Cardiac muscle cell (in vitro differentiated cells and primary cell): ENCODE measurements around the gene CARD8. TPM values are rescaled to one million over a fixed set of nuclear protein-coding genes. Genes with fewer than 3 reads are reported as not detected.

Experiments used
- DNase-seq, 2 donors: peaks; one replicate each; pipeline versions ENCODE4 v3.0.0 to v3.0.0-alpha.2; 2010 to 2017; ENCODE audit warnings: low read depth in 1 of 2, low spot score in 1 of 2
- H3K27ac ChIP-seq: fragments of 200-600 bp; sonication (generic); 2 replicates; pipeline ENCODE4 v1.5.1; 2016
- H3K27me3 ChIP-seq: fragments of 200-600 bp; sonication (generic); 2 replicates; pipeline ENCODE4 v1.6.0; 2016; ENCODE audit warnings: control low read depth
- H3K36me3 ChIP-seq: fragments of 200-600 bp; sonication (generic); 2 replicates; pipeline ENCODE4 v1.5.1; 2016; ENCODE audit warnings: control low read depth
- H3K4me1 ChIP-seq: fragments of 200-600 bp; sonication (generic); 2 replicates; pipeline ENCODE4 v1.8.1; 2017; ENCODE audit warnings: low read depth, mild to moderate bottlenecking, mixed run types
- H3K4me3 ChIP-seq: fragments of 200-600 bp; sonication (generic); 2 replicates; pipeline ENCODE4 v1.5.1; 2016; ENCODE audit warnings: mild to moderate bottlenecking
- H3K9me3 ChIP-seq: fragments of 200-600 bp; sonication (generic); 2 replicates; pipeline ENCODE4 v1.5.1; 2017; ENCODE audit warnings: low read depth, mild to moderate bottlenecking, control low read depth
- CTCF ChIP-seq: IDR thresholded peaks from 2 replicates; pipeline ENCODE4 v1.5.1; 2012; ENCODE audit warnings: low read depth, mild to moderate bottlenecking, low read length
- polyA plus RNA-seq: library from polyadenylated mRNA; unstranded; fragments of >200 nt; fragmentation: Nextera tagmentation; extraction: Ambion mirVana; gene quantifications from 2 replicates; pipeline ENCODE4 v1.2.1, GENCODE V29; 2016
- total RNA-seq: library from RNA; depleted of rRNA; stranded (reverse); fragments of >200 nt; gene quantifications from 2 replicates; pipeline ENCODE4 v1.2.3, GENCODE V29; 2016

CARD8 gene
- total and polyA plus RNA-seq, 2 experiments from 2014 or later: 19.1 to 57.6 TPM

GRCh38 chr19:48158210-48158790, 97.4 kb downstream of the CARD8 start:
- no peaks in the 10 kb centered on the region for H3K9me3 ChIP-seq
- no peaks in the 10 kb centered on the region for H3K4me1 ChIP-seq
- no peak for TF ChIP-seq CTCF
- no peak overlapping the region for H3K27ac ChIP-seq
- no peaks in the 10 kb centered on the region for H3K36me3 ChIP-seq
- H3K27me3 ChIP-seq: no peaks in the 10 kb centered on the region
- DNase-seq: no peak
- H3K4me3 ChIP-seq: no peak overlapping the region

Other genes with a start within 250 kb of the CARD8 start
- gene CABP5, start 211.8 kb downstream of the CARD8 start, total RNA-seq: not detected in 2 replicates
- not detected in 2 replicates for gene CABP5, start 211.8 kb downstream of the CARD8 start, polyA plus RNA-seq
- gene PLA2G4C, start 145.1 kb downstream of the CARD8 start, total RNA-seq: 1.5 and 4.5 TPM in 2 replicates
- gene PLA2G4C, start 145.1 kb downstream of the CARD8 start, polyA plus RNA-seq: 4.3 and 5.5 TPM in 2 replicates
- 42.0 and 52.5 TPM in 2 replicates for gene LIG1, start 85.6 kb downstream of the CARD8 start, total RNA-seq
- gene LIG1, start 85.6 kb downstream of the CARD8 start, polyA plus RNA-seq: 53.3 and 57.2 TPM in 2 replicates
- 7.0 and 7.8 TPM in 2 replicates for gene ZSWIM9, start 85.2 kb downstream of the CARD8 start, total RNA-seq
- 1.5 and 2.0 TPM in 2 replicates for gene ZSWIM9, start 85.2 kb downstream of the CARD8 start, polyA plus RNA-seq
- gene ZNF114, start 14.2 kb upstream of the CARD8 start, total RNA-seq: 4.0 and 5.9 TPM in 2 replicates
- 4.9 and 6.2 TPM in 2 replicates for gene ZNF114, start 14.2 kb upstream of the CARD8 start, polyA plus RNA-seq
- gene EMP3, start 69.6 kb upstream of the CARD8 start, total RNA-seq: 32.5 and 39.8 TPM in 2 replicates
- gene EMP3, start 69.6 kb upstream of the CARD8 start, polyA plus RNA-seq: 148 and 160 TPM in 2 replicates
- gene TMEM143, start 108.0 kb upstream of the CARD8 start, total RNA-seq: 17.9 and 29.8 TPM in 2 replicates
- gene TMEM143, start 108.0 kb upstream of the CARD8 start, polyA plus RNA-seq: 38.5 and 68.5 TPM in 2 replicates
- 0.57 TPM in 1 of 2 replicates, not detected in the other for gene SYNGR4, start 108.5 kb upstream of the CARD8 start, total RNA-seq
- gene SYNGR4, start 108.5 kb upstream of the CARD8 start, polyA plus RNA-seq: not detected in 2 replicates
- 137 and 159 TPM in 2 replicates for gene KDELR1, start 135.6 kb upstream of the CARD8 start, total RNA-seq
- gene KDELR1, start 135.6 kb upstream of the CARD8 start, polyA plus RNA-seq: 186 and 218 TPM in 2 replicates
- 2.7 and 3.2 TPM in 2 replicates for gene GRIN2D, start 137.8 kb upstream of the CARD8 start, total RNA-seq
- 3.5 and 3.9 TPM in 2 replicates for gene GRIN2D, start 137.8 kb upstream of the CARD8 start, polyA plus RNA-seq
- gene GRWD1, start 190.1 kb upstream of the CARD8 start, total RNA-seq: 24.2 and 36.5 TPM in 2 replicates
- 36.3 and 38.6 TPM in 2 replicates for gene GRWD1, start 190.1 kb upstream of the CARD8 start, polyA plus RNA-seq
- gene KCNJ14, start 199.7 kb upstream of the CARD8 start, total RNA-seq: 0.56 and 1.7 TPM in 2 replicates
- 0.61 and 1.5 TPM in 2 replicates for gene KCNJ14, start 199.7 kb upstream of the CARD8 start, polyA plus RNA-seq
- 179 and 211 TPM in 2 replicates for gene CYTH2, start 213.5 kb upstream of the CARD8 start, total RNA-seq
- gene CYTH2, start 213.5 kb upstream of the CARD8 start, polyA plus RNA-seq: 103 and 138 TPM in 2 replicates